Measurements from ENCODE around the gene ADGRF4.

DNA sequence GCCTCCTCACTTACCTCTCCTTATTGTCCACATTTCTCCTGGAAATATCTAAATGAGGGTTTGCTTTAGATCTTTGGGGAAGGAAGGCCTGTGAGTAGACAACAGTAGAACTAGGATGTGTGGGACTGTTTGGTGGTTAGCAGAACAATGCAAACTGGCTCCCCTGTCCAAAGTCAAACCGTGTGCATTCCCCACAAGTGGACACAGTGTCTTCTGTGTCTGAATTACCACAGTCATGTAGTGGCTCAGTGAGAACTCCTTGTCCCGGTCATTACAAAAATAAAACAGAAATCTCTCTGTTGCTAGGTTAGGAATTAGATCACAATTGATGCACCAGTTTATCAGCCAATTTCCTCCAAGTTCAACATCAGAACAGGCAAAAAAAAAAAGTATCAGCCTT lies 455 bp upstream of the ADGRF4 start:
- TF ChIP-seq, protein P1, sequence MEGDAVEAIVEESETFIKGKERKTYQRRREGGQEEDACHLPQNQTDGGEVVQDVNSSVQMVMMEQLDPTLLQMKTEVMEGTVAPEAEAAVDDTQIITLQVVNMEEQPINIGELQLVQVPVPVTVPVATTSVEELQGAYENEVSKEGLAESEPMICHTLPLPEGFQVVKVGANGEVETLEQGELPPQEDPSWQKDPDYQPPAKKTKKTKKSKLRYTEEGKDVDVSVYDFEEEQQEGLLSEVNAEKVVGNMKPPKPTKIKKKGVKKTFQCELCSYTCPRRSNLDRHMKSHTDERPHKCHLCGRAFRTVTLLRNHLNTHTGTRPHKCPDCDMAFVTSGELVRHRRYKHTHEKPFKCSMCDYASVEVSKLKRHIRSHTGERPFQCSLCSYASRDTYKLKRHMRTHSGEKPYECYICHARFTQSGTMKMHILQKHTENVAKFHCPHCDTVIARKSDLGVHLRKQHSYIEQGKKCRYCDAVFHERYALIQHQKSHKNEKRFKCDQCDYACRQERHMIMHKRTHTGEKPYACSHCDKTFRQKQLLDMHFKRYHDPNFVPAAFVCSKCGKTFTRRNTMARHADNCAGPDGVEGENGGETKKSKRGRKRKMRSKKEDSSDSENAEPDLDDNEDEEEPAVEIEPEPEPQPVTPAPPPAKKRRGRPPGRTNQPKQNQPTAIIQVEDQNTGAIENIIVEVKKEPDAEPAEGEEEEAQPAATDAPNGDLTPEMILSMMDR (IDR thresholded peaks at IDR 0.05; ENCODE audit: insufficient read depth, low read depth, low read length), result no peak
- TF ChIP-seq EZH2 (IDR thresholded peaks at IDR 0.05; ENCODE audit: insufficient read depth, low read length), result no peak
